HG03521 (cell line): Measurements from ENCODE around the gene CDC27.
"Not testable (repeated sequence)": the region's sequence is repeated elsewhere in the genome, so short reads cannot be mapped to it uniquely, and the experiment has no call there.

Experiments used
- ATAC-seq: cut with Tn5 transposase; IDR thresholded peaks from one replicate; pipeline ENCODE4 v1.9.1; 2021; ENCODE audit warnings: mild to moderate bottlenecking, moderate library complexity; ENCODE audit not compliant: unreplicated experiment

The CDC27 gene

DNA sequence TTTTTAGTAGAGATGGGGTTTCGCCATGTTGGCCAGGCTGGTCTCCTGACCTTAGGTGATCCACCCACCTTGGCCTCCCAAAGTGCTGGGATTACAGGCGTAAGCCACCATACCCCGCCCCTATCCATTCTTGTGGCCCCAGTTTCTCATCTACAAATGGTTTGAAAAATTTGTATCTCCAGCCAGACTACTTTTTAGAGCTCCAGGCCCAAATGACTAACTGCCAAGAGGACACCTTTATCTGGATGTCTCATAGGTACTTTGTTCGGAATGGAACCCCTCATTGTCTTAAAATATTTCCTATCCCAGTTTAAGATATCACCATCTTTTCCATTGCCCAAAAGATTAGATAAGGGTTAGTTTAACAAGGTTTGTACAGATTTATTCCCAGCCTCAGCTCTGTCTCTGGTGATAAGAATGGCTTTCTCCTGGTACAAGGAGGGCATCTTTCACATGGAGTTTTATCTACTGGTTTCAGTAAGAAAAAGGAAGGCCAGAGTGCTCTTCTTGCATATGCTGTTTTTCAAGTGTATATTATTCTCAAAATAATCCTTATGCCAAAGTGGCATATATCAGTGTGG is 4.9 kb upstream of the CDC27 start:
- ATAC-seq: no peak

- ATAC-seq: no peak
Measured at GRCh38 chr17:47192554-47192953, 3.5 kb upstream of the CDC27 start.

DNA sequence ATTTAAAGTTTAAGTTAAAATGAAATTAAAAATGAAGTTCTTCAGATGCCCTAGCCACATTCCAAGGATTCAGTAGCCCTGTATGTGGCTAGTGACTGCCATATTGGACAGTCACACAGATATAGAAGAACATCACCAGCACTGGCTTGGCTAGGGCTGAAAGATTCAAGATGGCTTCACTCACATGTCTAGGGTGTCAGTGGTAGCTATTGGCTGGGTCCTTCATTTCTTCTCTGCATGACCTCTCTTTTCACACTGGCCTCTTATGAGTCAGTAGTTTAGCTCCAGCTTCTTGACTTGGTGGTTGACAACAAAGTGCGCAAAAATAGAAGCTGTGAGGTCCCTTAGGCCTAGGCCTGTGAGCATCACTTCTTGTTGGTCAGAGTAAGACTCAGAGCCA is 1.7 kb upstream of the CDC27 start:
- ATAC-seq: no peak

- ATAC-seq: no peak
Measured at GRCh38 chr17:47190243-47190642, 1.1 kb upstream of the CDC27 start.

DNA sequence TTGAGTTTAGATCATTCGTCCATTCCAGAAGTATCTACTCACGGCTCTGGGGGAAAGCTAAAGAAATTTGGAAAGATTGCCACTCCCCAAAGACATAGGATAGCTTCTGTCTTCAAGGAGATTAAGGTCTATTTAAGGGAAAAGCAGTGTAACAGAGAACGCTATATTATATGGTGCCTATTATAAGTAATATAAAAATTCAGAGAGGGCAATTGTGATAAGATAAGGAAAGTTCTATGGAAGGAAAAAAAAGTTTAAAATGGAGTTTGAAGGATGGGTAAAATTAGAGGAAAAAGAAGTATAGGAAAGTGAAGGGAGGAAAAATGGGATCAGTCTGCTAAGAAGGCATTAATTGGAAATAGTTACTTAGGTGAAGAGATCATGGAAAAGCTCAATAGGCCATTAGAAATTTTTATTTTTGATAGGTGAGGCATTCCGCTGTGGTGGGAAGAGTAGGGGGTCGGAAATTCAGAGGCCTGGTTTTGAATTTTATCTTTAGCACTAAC is 690 bp upstream of the CDC27 start:
- ATAC-seq: no peak

DNA sequence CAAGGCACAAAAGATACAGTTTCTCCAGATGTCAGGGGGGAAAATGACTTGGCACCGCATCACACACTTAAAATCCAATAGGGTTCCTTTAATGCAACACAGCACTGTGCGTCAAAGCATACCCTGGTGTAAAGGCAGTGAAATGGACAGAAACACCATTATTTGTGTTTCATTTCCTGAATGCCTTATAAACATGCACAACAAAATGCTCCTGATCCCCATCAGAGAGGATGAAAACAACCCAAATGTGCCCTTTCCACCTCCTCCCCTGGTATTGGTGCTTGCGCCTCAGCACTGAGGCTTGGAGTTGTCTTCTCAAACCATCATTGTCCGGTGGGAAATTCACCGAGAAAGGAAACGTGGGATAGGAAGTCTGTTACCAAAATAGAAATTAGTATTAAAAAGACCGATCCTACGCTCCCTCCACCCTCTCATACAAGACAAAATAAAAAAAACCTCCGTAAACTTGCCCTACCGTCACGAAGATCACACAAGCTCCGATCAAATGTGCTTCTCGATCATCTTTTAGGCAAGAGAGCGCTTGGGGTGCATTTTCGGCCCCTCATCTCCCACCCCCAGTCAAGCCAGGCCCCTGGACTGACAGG is 722 bp downstream of the CDC27 start:
- no peak for ATAC-seq

- ATAC-seq: no peak
Measured at GRCh38 chr17:47184681-47185080, 4.4 kb downstream of the CDC27 start.

DNA sequence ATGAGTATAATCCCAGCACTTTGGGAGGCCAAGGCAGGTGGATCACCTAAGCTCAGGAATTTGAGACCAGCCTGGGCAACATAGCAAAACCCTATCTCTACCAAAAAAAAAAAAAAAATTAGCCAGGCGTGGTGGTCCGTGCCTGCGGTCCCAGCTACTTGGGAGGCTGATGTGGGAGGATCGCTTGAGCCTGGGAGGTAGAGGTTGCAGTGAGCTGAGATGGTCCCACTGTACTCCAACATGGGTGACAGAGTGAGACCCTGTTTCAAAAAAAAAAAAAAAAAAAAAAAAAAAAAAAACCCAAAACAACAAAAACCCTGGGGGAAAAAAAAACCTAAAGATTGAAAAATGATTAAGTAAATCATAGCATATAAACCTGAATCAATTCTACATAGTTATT is 8.1 kb downstream of the CDC27 start:
- not testable (repeated sequence) for ATAC-seq

DNA sequence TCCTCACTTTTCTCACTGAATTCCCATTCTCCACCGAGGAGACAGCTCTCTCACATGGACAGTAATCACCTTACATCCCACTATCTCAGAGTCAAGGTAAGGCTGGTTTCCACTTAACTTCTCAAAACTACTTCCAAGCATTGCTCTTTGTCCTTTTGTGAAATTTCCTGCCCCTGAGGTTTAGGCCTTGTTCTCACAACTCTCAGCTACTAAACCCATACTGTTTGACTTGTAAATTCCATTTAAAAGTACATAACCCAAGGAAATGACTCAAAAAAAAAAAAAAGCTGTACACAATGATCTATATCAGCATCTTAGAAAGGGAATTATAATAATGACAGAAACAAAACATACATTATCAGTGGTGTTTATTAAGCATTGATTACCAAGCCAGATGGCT is 8.8 kb downstream of the CDC27 start:
- ATAC-seq: no peak

DNA sequence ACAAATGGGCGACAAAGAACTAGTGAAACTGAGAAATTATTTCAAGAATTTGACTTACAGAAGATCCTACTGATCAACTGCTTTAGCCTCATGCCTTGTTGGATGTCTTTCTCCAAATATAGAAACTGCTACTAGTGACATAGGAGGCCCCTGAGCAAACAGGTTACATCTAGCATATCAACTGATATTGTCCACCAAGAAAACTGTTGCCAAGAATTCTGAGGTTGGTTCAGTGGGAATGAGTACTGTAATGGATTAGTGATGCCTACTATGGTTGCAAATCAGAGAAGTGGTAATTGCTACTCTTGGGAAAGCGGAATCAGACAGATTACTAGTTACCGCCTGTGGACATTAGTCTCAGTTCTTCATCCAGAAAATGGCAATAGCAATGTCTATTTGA is 10.0 kb downstream of the CDC27 start:
- ATAC-seq: no peak

DNA sequence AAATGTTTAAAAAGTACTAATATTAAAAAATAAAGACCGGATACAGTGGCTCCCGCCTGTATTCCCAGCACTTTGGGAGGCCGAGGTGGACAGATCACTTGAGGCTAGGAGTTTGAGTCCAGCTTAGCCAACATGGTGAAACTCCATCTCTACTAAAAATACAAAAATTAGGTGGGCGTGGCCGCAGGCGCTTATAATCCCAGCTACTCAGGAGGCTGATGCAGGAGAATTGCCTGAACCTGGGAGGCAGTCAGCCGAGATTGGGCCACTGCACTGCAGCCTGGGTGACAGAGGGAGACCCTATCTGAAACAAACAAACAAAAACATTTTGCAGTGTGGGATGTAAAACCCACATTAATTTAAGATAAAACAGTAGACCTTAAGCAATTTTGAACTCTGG is 11.8 kb downstream of the CDC27 start:
- ATAC-seq: no peak

- no peak for ATAC-seq
Measured at GRCh38 chr17:47176389-47176826, 12.7 kb downstream of the CDC27 start.

DNA sequence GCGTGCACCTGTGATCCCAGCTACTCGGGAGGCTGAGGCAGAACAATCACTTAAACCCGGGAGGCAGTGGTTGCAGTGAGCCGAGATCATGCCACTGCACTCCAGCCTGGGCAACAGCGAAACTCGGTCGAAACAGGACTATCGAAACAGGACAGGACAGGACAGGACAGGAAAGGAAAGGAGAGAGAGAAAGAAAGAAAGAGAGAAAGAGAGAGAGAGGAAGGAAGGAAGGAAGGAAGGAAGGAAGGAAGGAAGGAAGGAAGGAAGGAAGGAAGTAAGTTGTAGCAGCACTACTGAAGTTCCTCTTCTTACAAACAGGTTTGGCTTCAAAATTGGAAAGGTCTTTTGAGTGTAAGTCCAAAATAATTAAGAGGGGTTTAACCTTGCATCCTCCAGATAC is 14.3 kb downstream of the CDC27 start:
- not testable (repeated sequence) for ATAC-seq

- no peak for ATAC-seq
Measured at GRCh38 chr17:47172696-47173565, 16.2 kb downstream of the CDC27 start.

- ATAC-seq: no peak
Measured at GRCh38 chr17:47170710-47171109, 18.4 kb downstream of the CDC27 start.

DNA sequence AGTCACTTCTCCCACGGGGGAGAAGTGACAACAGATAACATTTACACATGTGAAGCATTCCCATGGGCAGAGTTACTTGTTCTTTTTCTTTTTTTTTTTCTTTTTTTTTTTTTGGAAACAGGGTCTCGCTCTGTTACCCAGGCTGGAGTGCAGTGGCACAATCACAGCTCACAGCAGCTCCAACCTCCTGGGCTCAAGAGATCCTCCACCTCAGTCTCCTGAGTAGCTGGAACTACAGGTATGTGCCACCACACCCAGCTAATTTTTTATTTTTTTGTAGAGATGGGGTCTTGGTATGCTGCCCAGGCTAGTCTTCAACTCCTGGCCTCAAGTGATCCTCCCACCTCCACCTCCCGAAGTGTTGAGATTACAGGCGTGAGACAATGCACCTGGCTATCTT is 20.2 kb downstream of the CDC27 start:
- ATAC-seq: not testable (repeated sequence)

- not testable (repeated sequence) for ATAC-seq
Measured at GRCh38 chr17:47166854-47167253, 22.2 kb downstream of the CDC27 start.

DNA sequence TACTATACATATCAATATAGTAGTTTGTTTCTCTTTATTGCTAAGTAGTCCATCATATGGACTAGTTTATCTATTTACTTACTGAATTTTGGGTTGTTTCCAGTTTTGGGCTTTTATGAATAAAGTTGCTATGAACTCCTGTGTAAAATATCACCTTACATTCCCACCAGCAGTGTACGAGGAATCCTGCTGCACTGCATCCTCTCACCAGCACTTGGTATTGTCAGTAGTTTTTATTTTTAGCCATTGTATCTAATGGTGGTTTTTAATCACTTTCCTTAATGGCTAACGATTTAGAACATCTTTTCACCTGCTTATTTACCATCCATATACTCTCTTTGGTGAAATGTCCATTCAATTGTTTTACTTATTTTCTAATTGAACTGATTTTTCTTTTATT is 24.0 kb downstream of the CDC27 start:
- ATAC-seq: no peak

DNA sequence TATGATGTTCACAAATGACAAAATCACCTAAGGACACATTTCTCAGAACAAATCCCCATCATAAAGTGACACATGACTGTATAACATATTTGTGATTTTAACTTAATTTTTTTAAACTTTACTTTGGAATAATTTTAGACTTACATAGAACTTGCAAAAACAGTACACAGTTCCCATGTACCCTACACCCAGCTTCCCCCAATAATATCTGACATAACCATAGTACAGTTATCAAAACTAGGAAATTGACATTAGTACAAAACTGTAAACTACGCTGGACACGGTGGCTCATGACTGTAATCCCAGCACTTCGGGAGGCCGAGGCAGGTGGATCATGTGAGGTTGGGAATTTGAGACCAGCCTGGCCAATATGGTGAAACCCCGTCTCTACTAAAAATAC is 24.8 kb downstream of the CDC27 start:
- ATAC-seq: no peak

DNA sequence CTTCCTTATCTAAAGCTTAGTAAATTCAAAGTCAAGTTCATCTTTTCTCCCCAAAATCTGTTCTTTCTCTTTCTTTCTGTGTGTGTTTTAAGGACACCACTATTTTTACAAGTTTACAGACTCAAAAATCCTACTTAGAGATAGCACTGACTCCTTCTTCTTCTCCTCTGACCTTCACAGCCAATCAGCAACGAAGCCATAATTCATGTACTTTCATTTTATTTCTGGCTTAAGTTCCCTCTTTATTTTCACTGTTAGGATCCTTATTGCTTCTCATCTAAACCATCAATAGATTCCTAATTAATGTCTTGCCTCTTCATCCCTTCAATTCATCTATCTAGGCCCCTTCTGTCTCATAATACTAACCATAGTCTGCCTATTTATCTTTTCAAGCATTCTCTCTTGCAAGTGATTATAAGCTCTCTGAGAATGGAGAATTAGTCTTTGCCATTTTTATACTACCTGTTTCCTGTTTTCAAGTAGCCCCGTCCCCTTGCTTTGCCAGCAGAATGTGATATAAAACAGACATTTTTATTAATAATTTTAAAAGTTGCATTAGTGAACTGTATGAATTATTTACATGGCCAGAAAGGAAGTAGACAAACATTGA is 27.0 kb downstream of the CDC27 start:
- ATAC-seq: no peak

DNA sequence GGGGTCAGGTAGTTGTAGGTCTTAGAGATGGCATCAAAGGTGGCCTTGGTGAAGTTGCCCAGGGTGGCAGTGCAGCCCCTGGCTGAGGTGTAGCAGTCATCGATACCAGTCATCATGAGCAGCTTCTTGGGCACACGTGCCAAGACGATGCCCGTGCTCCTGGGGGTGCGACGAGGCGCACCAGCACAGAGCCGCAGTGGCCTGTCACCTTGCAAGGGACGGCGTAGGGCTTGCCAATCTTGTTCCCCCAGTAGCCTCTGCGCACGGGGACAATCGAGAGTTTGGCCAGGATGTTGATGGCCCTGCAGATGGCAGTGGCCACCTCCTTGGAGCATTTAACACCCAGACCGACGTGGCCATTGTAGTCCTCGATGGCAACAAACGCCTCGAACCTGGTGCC is 29.8 kb downstream of the CDC27 start:
- ATAC-seq: no peak
